IPS-18a (cell line): Measurements from ENCODE around the gene PSMD13.
"Not testable (repeated sequence)": the region's sequence is repeated elsewhere in the genome, so short reads cannot be mapped to it uniquely, and the experiment has no call there.

ENCODE experiments used
- H3K27ac ChIP-seq: one replicate; pipeline ENCODE4 v1.5.1; 2013; ENCODE audit warnings: low read length
- H3K27me3 ChIP-seq: one replicate; pipeline ENCODE4 v1.6.1; 2013; ENCODE audit warnings: mild to moderate bottlenecking, low read length; ENCODE audit not compliant: control insufficient read depth, insufficient read depth
- H3K36me3 ChIP-seq: one replicate; pipeline ENCODE4 v1.6.1; 2013; ENCODE audit warnings: low read depth, low read length; ENCODE audit not compliant: control insufficient read depth
- H3K4me1 ChIP-seq: one replicate; pipeline ENCODE4 v1.6.1; 2013; ENCODE audit warnings: low read depth, low read length; ENCODE audit not compliant: control insufficient read depth
- H3K4me3 ChIP-seq: one replicate; pipeline ENCODE4 v1.5.1; 2013; ENCODE audit warnings: low read length
- H3K9ac ChIP-seq: one replicate; pipeline ENCODE4 v1.6.1; 2013; ENCODE audit warnings: mild to moderate bottlenecking, low read length, moderate library complexity
- H3K9me3 ChIP-seq: one replicate; pipeline ENCODE4 v1.6.1; 2013; ENCODE audit warnings: low read depth, low read length; ENCODE audit not compliant: control insufficient read depth

PSMD13 gene

GRCh38 chr11:236774-237767 is at the start of gene PSMD13:
TSS of gene PSMD13 (plus strand) at chr11:236976. CDS start at chr11:237050, 74 bp downstream.
- H3K36me3 ChIP-seq, result peaks cover 7% of the 10 kb centered on the region
- H3K9ac ChIP-seq, result peak within 1 kb of the TSS; percentile 88
- peak within 1 kb of the TSS; percentile 76 for H3K27ac ChIP-seq
- peaks cover 12% of the 10 kb centered on the region for H3K4me1 ChIP-seq
- peak within 1 kb of the TSS; percentile 97 for H3K4me3 ChIP-seq
- H3K9me3 ChIP-seq, result no peaks in the 10 kb centered on the region
- no peaks in the 10 kb centered on the region for H3K27me3 ChIP-seq

- H3K27ac ChIP-seq, H3K9ac ChIP-seq, H3K27me3 ChIP-seq, H3K4me1 ChIP-seq, H3K4me3 ChIP-seq, H3K9me3 ChIP-seq, H3K36me3 ChIP-seq: not testable (repeated sequence)
Observed at GRCh38 chr11:189200-189783, 47.5 kb upstream of the PSMD13 start.

DNA sequence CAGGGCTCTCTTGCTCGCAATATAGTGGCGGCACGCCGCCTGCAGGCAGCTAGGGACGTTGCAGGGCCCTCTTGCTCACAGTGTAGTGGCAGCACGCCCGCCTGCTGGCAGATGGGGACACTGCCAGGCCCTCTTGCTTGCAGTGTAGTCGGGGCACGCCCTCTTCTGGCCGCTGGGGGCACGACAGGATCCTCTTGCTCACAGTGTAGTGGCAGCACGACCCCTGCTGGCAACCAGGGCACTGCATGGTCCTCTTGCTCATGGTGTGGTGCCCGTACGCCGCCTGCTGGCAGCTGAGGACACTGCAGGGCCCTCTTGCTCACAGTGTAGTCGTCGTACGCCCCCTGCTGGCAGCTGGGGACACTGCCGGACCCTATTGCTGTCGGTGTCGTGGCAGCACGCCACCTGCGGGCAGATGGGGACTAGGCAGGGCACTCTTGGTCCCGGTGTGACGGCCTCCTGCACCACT is 46.9 kb upstream of the PSMD13 start:
- H3K9ac ChIP-seq, H3K36me3 ChIP-seq, H3K4me1 ChIP-seq, H3K4me3 ChIP-seq, H3K27ac ChIP-seq, H3K9me3 ChIP-seq, H3K27me3 ChIP-seq: not testable (repeated sequence)

- H3K27me3 ChIP-seq, H3K4me1 ChIP-seq, H3K36me3 ChIP-seq, H3K9me3 ChIP-seq, H3K27ac ChIP-seq, H3K4me3 ChIP-seq, H3K9ac ChIP-seq: not testable (repeated sequence)
Observed at GRCh38 chr11:190546-190945, 46.2 kb upstream of the PSMD13 start.

GRCh38 chr11:191490-192478 is 45.0 kb upstream of the PSMD13 start:
- H3K9me3 ChIP-seq, H3K9ac ChIP-seq, H3K27me3 ChIP-seq, H3K4me3 ChIP-seq, H3K36me3 ChIP-seq, H3K27ac ChIP-seq, H3K4me1 ChIP-seq: not testable (repeated sequence)

- H3K27me3 ChIP-seq, H3K36me3 ChIP-seq, H3K9ac ChIP-seq, H3K9me3 ChIP-seq, H3K4me1 ChIP-seq, H3K4me3 ChIP-seq, H3K27ac ChIP-seq: not testable (repeated sequence)
Observed at GRCh38 chr11:192674-193128, 44.1 kb upstream of the PSMD13 start, which contains the start of gene SCGB1C1. TSS of gene SCGB1C1 (plus strand) at chr11:193078. CDS start at chr11:193100, 22 bp downstream.

- not testable (repeated sequence) for H3K27ac ChIP-seq, H3K9ac ChIP-seq, H3K36me3 ChIP-seq, H3K9me3 ChIP-seq, H3K27me3 ChIP-seq, H3K4me1 ChIP-seq, H3K4me3 ChIP-seq
Observed at GRCh38 chr11:193481-193880, 43.3 kb upstream of the PSMD13 start.

- no peak overlapping the region for H3K9ac ChIP-seq
- H3K36me3 ChIP-seq, result no peaks in the 10 kb centered on the region
- no peak overlapping the region for H3K27ac ChIP-seq
- H3K27me3 ChIP-seq, result no peaks in the 10 kb centered on the region
- no peak overlapping the region for H3K4me3 ChIP-seq
- no peaks in the 10 kb centered on the region for H3K9me3 ChIP-seq
- H3K4me1 ChIP-seq, result no peaks in the 10 kb centered on the region
Observed at GRCh38 chr11:196786-197731, 39.7 kb upstream of the PSMD13 start.

DNA sequence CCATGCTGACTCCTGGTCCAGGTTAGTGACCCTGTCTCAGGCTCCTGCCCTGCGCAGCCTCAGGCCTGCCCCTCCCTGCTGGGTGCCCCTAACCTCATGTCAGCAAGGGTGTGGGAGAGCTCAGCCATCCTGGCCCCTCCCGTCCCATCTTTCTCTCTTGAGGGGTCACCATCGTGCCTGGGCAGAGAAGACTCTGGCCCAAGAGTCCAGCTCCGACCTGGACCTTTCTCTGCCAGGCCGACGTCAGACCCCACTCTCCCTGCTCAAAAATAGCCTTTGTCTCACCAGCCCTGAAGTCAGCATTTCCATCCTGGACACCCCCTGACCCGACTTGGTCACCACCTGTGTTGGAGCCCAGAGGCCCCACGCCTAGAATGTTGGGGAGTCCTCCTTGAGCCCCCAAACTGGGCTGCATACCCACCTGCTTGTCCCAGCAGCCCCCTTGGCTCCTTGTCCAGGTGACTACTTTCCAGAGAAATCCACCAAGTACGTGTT is 39.0 kb upstream of the PSMD13 start:
- no peaks in the 10 kb centered on the region for H3K36me3 ChIP-seq
- H3K27me3 ChIP-seq, result no peaks in the 10 kb centered on the region
- H3K9ac ChIP-seq, result no peak overlapping the region
- no peak overlapping the region for H3K27ac ChIP-seq
- no peaks in the 10 kb centered on the region for H3K4me1 ChIP-seq
- no peaks in the 10 kb centered on the region for H3K9me3 ChIP-seq
- H3K4me3 ChIP-seq, result no peak overlapping the region

DNA sequence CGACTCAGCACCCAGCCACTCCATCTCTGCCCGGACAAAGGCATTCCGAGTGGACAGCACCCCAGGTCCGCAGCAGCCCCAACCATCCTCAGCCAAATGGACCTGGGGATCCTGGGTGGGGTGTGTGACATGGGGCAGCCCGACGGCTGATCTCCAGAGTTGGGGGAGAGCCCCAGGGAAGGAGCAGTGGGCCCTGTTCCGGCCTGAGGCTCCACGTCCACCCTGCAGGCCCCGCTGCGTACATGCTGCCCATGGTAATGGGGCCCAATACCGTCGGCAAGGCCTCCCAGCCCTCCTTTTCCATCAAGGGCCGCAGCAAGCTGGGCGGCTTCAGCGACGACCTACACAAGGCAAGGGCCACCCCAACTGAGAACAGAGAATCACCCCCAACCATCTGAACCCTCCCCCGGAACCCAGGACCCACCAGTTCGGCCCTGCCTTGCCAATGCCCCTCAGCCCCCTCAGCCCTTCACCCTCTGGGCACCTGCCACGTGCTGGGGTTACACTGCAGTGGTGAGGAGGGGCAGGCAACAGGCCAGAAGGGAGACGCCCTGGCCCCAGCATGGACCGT is 38.5 kb upstream of the PSMD13 start:
- Histone ChIP-seq H3K9ac (no peak overlapping the region), H3K27me3 (no peaks in the 10 kb centered on the region), H3K27ac (no peak overlapping the region), H3K4me3 (no peak overlapping the region), H3K4me1 (no peaks in the 10 kb centered on the region), H3K36me3 (no peaks in the 10 kb centered on the region), H3K9me3 (no peaks in the 10 kb centered on the region)
